HFF-Myc (cell line): ENCODE measurements around the gene GRB10.

Experiments used
- DNase-seq: peaks from one replicate; pipeline ENCODE4 v3.0.0-alpha.2; 2011; ENCODE audit warnings: low read depth; ENCODE audit errors: extremely low read depth
- H3K4me3 ChIP-seq: replicated peaks from 2 replicates; pipeline ENCODE4 v1.5.1; 2011; ENCODE audit warnings: low read depth, mild to moderate bottlenecking, control low read depth, low read length
- CTCF ChIP-seq: IDR thresholded peaks from 2 replicates; pipeline ENCODE4 v1.5.1; 2012; ENCODE audit warnings: mild to moderate bottlenecking, low read depth, low read length, control low read depth; ENCODE audit errors: missing control alignments

Gene GRB10

GRCh38 chr7:50667789-50668226, 114.9 kb downstream of the GRB10 start:
- DNase-seq: no peak
- TF ChIP-seq CTCF: no peak
- no peak overlapping the region for H3K4me3 ChIP-seq

GRCh38 chr7:50667338-50667737, 115.4 kb downstream of the GRB10 start:
- no peak for DNase-seq
- TF ChIP-seq CTCF: no peak

GRCh38 chr7:50666124-50666496, 116.6 kb downstream of the GRB10 start:
- no peak for TF ChIP-seq CTCF
- no peak overlapping the region for H3K4me3 ChIP-seq
- no peak for DNase-seq

More at GRCh38 chr7:50667338-50667737, 115.4 kb downstream of the GRB10 start:
- H3K4me3 ChIP-seq: no peak overlapping the region

GRCh38 chr7:50665403-50666123, 117.1 kb downstream of the GRB10 start:
- no peak overlapping the region for H3K4me3 ChIP-seq
- no peak for DNase-seq
- no peak for TF ChIP-seq CTCF

GRCh38 chr7:50664937-50665336, 117.8 kb downstream of the GRB10 start:
- no peak for DNase-seq

GRCh38 chr7:50664461-50664922, 118.2 kb downstream of the GRB10 start:
- no peak for TF ChIP-seq CTCF
- no peak for DNase-seq
- no peak overlapping the region for H3K4me3 ChIP-seq

More at GRCh38 chr7:50664937-50665336, 117.8 kb downstream of the GRB10 start:
- H3K4me3 ChIP-seq: no peak overlapping the region
- TF ChIP-seq CTCF: no peak
